ENCODE data around the gene COLEC11.

- TF ChIP-seq POLR2AphosphoS5 (IDR thresholded peaks at IDR 0.05; ENCODE audit: low read depth, low read length) (no peak), TAF1 (IDR thresholded peaks at IDR 0.05; ENCODE audit: borderline replicate concordance, low read depth, low read length) (no peak), POLR2A (IDR thresholded peaks at IDR 0.05; ENCODE audit: low read depth, low read length) (no peak)
These were observed 18.0 kb downstream of the COLEC11 start for GRCh38 chr2:3612639-3613523.

Data from GM12892 (cell line).